Tibial nerve (tissue), 4 donors: ENCODE data around the gene KRTAP13-4.

Source experiments
- EP300 ChIP-seq, 2 donors: sonication (generic); formaldehyde crosslinking; IDR thresholded peaks; one replicate each; pipeline ENCODE4 v1.6.1; 2017; ENCODE audit warnings: antibody characterized with exemption in 2 of 2, mild to moderate bottlenecking in 1 of 2
- TF ChIP-seq, protein P1 (sequence below), 5 experiments: fragments of 200-600 bp in 3 of 5; fragments of 450-650 bp in 2 of 5; sonication (generic) in 3 of 5; IDR thresholded peaks; one replicate each; pipeline ENCODE4 v1.5.1; 2016 to 2019; ENCODE audit warnings: antibody characterized with exemption in 5 of 5, mild to moderate bottlenecking in 3 of 5, moderate library complexity in 2 of 5

DNA sequence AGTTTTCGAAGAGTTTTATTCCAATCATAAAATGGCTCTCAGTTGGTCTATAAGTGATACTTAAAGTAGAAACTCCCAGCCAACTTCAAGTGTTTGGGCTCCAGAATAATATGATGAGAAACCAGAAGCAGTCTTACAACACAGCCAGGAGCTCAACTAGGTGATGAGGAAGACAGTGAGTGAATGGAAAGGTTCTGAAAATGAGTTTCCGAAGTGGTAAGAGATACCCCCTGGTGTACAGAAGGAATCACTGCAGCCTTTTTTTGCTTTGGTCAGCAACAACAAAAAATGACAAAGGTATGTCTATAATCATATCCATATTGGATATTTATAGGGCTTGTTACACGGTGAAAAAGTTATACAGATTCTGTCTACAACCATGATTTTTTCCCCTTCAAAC lies 33.7 kb downstream of the KRTAP13-4 start:
- TF ChIP-seq, protein P1, sequence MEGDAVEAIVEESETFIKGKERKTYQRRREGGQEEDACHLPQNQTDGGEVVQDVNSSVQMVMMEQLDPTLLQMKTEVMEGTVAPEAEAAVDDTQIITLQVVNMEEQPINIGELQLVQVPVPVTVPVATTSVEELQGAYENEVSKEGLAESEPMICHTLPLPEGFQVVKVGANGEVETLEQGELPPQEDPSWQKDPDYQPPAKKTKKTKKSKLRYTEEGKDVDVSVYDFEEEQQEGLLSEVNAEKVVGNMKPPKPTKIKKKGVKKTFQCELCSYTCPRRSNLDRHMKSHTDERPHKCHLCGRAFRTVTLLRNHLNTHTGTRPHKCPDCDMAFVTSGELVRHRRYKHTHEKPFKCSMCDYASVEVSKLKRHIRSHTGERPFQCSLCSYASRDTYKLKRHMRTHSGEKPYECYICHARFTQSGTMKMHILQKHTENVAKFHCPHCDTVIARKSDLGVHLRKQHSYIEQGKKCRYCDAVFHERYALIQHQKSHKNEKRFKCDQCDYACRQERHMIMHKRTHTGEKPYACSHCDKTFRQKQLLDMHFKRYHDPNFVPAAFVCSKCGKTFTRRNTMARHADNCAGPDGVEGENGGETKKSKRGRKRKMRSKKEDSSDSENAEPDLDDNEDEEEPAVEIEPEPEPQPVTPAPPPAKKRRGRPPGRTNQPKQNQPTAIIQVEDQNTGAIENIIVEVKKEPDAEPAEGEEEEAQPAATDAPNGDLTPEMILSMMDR (IDR thresholded peaks at IDR 0.05): no peak
- no peak for TF ChIP-seq EP300 (IDR thresholded peaks at IDR 0.05)
